CD8-positive, alpha-beta memory T cell (primary cell): ENCODE results near the gene ZP2. TPM values are rescaled to one million over a fixed set of nuclear protein-coding genes. Genes with fewer than 3 reads are reported as not detected.
"Not testable (repeated sequence)": the region's sequence is repeated elsewhere in the genome, so short reads cannot be mapped to it uniquely, and the experiment has no call there.

Experiments
- CTCF ChIA-PET: fragments of 350-600 bp; sonication (Branson Sonifier 250); formaldehyde crosslinking; loops from one replicate; lab custom pipeline; 2021; ENCODE audit warnings: antibody characterized with exemption; lab: Charles Lee
- POLR2A ChIA-PET: fragments of 350-600 bp; sonication (Branson Sonifier 250); formaldehyde crosslinking; loops from one replicate; lab custom pipeline; 2021; ENCODE audit warnings: antibody characterized with exemption; lab: Charles Lee
- DNase-seq, 5 donors: peaks; one replicate each; pipeline versions ENCODE4 v3.0.0 to v3.0.0-alpha.2; 2020 to 2022; ENCODE audit warnings: mixed read lengths in 1 of 5
- H3K27ac ChIP-seq: one replicate; pipeline ENCODE4 v1.7.0; 2013; ENCODE audit warnings: low read depth, mild to moderate bottlenecking, low read length, moderate library complexity
- H3K27me3 ChIP-seq: 2 replicates; pipeline ENCODE4 v1.7.0; 2013; ENCODE audit warnings: low read length, mild to moderate bottlenecking; ENCODE audit not compliant: insufficient read depth, poor library complexity, severe bottlenecking
- H3K36me3 ChIP-seq: 2 replicates; pipeline ENCODE4 v1.7.0; 2013; ENCODE audit warnings: mild to moderate bottlenecking, low read length, moderate library complexity; ENCODE audit not compliant: insufficient read depth
- H3K4me1 ChIP-seq: 2 replicates; pipeline ENCODE4 v1.7.0; 2013; ENCODE audit warnings: mild to moderate bottlenecking, low read length, moderate library complexity; ENCODE audit not compliant: insufficient read depth
- H3K4me3 ChIP-seq: 2 replicates; pipeline ENCODE4 v1.7.0; 2013; ENCODE audit warnings: mild to moderate bottlenecking, low read length
- H3K9me3 ChIP-seq: 2 replicates; pipeline ENCODE4 v1.7.0; 2013; ENCODE audit warnings: mild to moderate bottlenecking, low read length
- H3K27ac Mint-ChIP-seq, 8 donors: one replicate each; pipeline ENCODE4 v1.8.0; 2020 to 2021; ENCODE audit warnings: mixed read lengths in 8 of 8, mild to moderate bottlenecking in 6 of 8, inconsistent platforms in 3 of 8, moderate library complexity in 3 of 8
- H3K27me3 Mint-ChIP-seq, 2 donors: one replicate each; pipeline ENCODE4 v1.8.0; 2020 to 2021; ENCODE audit warnings: mixed read lengths in 2 of 2, mild to moderate bottlenecking in 1 of 2, moderate library complexity in 1 of 2
- H3K36me3 Mint-ChIP-seq, 3 donors: one replicate each; pipeline ENCODE4 v1.8.0; 2020 to 2021; ENCODE audit warnings: mixed read lengths in 3 of 3, inconsistent platforms in 1 of 3, mild to moderate bottlenecking in 1 of 3
- H3K4me1 Mint-ChIP-seq, 3 donors: one replicate each; pipeline ENCODE4 v1.8.0; 2020 to 2021; ENCODE audit warnings: mixed read lengths in 3 of 3, inconsistent platforms in 1 of 3, mild to moderate bottlenecking in 1 of 3
- H3K4me3 Mint-ChIP-seq, 7 donors: one replicate each; pipeline ENCODE4 v1.8.0; 2020 to 2021; ENCODE audit warnings: mixed read lengths in 7 of 7, mild to moderate bottlenecking in 6 of 7, moderate library complexity in 4 of 7, inconsistent platforms in 2 of 7
- H3K9me3 Mint-ChIP-seq, 5 donors: one replicate each; pipeline ENCODE4 v1.8.0; 2020 to 2022; ENCODE audit warnings: mixed read lengths in 5 of 5, mild to moderate bottlenecking in 3 of 5, moderate library complexity in 2 of 5, inconsistent platforms in 1 of 5
- polyA plus RNA-seq: library from polyadenylated mRNA; unstranded; fragments of 300-500 nt; fragmentation: Illumina TruSeq; gene quantifications from one replicate; pipeline ENCODE4 v1.2.3, GENCODE V29; 2021
- total RNA-seq, 2 experiments: library from RNA; stranded (reverse); gene quantifications; one replicate each; pipeline ENCODE4 v1.2.3, GENCODE V29; 2021

Gene ZP2
- total and polyA plus RNA-seq, 3 experiments from 2014 or later: not detected

DNA sequence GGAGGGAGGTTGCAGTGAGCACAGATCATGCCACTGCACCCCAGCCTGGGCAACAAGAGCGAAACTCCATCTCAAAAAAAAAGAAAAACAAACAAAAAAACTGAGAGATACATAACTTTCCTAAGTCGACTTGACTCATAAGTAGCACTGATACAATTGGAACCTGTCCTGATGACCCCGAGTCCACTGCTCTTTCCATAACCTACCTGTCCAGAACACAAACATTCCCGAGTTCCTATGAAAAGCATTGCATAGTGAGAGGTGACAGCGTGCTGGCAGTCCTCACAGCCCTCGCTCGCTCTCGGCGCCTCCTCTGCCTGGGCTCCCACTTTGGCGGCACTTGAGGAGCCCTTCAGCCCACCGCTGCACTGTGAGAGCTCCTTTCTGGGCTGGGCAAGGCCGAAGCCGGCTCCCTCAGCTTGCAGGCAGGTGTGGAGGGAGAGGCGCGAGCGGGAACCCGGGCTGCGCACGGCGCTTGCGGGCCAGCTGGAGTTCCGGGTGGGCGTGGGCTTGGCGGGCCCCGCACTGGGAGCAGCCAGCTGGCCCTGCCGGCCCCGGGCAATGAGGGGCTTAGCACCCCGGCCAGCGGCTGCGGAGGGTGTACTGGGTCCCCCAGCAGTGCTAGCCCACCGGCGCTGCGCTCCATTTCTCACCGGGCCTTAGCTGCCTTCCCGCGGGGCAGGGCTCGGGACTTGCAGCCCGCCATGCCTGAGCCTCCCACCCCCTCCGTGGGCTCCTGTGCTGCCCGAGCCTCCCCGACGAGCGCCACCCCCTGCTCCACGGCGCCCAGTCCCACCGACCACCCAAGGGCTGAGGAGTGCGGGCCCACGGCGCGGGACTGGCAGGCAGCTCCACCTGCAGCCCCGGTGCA is 59.0 kb downstream of the ZP2 start:
- H3K4me1 ChIP-seq, H3K27ac ChIP-seq, H3K27ac Mint-ChIP-seq, H3K27me3 ChIP-seq, H3K4me3 Mint-ChIP-seq, H3K36me3 Mint-ChIP-seq, POLR2A ChIA-PET, CTCF ChIA-PET, H3K4me1 Mint-ChIP-seq, H3K36me3 ChIP-seq, DNase-seq, H3K4me3 ChIP-seq, H3K9me3 ChIP-seq, H3K9me3 Mint-ChIP-seq: not testable (repeated sequence)
- peaks cover 12 to 30% of the 10 kb centered on the region in 2 donors for H3K27me3 Mint-ChIP-seq

DNA sequence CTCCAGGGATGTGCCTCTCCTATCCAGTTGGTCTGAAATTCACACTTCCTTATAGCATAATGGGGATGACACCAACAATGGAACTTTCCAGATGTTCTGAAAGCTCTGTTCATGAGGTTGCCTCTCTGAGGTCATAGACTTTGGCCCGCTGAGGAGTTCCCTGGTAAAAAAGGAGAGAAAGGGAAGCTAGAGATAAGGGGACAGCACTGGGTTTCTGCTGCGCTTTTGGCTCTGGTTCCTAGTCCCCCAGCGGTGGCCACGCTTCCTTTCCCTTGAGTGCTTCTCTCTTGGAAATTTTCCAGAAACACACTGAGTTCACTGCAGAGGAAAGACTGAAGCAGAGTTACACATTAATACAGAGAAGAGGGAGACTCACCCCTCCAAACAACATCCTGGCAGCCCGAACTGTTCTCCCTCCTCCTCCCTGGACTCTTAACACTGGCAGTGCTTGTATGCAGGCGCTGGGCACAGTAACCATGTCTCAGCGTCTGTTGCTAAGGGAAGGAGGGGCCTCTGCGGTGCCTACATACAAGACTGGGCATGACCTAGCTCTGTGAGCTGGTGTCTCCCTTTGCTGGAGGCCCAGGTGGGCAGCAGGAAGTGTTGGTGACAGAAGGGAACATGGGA is 60.9 kb downstream of the ZP2 start, which contains the start of gene DNAH3:
TSS of gene DNAH3 (minus strand) at position 472 of the 627 bp plus-strand sequence. CDS start 527 bp downstream, outside the sequence.
- H3K36me3 ChIP-seq: no peaks in the 10 kb centered on the region
- CTCF ChIA-PET: no interaction called here
- Mint-ChIP-seq H3K9me3 (no peaks in the 10 kb centered on the region), H3K27ac (peak within 1 kb of the TSS in 1 of 8 donors; percentile 41), H3K36me3 (no peaks in the 10 kb centered on the region), H3K4me3 (no peak within 1 kb of the TSS), H3K27me3 (peaks cover 15 to 45% of the 10 kb centered on the region in 2 donors), H3K4me1 (no peaks in the 10 kb centered on the region)
- H3K4me3 ChIP-seq: no peak within 1 kb of the TSS
- no peak within 1 kb of the TSS for H3K27ac ChIP-seq
- no peaks in the 10 kb centered on the region for H3K9me3 ChIP-seq
- POLR2A ChIA-PET: no interaction called here
- peaks cover 5% of the 10 kb centered on the region for H3K27me3 ChIP-seq
- DNase-seq: no peak
- no peaks in the 10 kb centered on the region for H3K4me1 ChIP-seq

Other genes with a start within 250 kb of the ZP2 start
- not detected for gene DNAH3, start 60.7 kb downstream of the ZP2 start, total RNA-seq
- gene DNAH3, start 60.7 kb downstream of the ZP2 start, polyA plus RNA-seq: not detected
- gene LDAF1, start 52.9 kb downstream of the ZP2 start, total RNA-seq: 1 to 10 TPM; 8.8 to 9.5 TPM
- 16.0 TPM for gene LDAF1, start 52.9 kb downstream of the ZP2 start, polyA plus RNA-seq
- not detected for gene ANKS4B, start 22.1 kb upstream of the ZP2 start, total RNA-seq
- not detected for gene ANKS4B, start 22.1 kb upstream of the ZP2 start, polyA plus RNA-seq
- not detected for gene CRYM, start 66.7 kb upstream of the ZP2 start, total RNA-seq
- gene CRYM, start 66.7 kb upstream of the ZP2 start, polyA plus RNA-seq: not detected